ENCODE measurements around the gene RERGL.

- TF ChIP-seq, protein P1, sequence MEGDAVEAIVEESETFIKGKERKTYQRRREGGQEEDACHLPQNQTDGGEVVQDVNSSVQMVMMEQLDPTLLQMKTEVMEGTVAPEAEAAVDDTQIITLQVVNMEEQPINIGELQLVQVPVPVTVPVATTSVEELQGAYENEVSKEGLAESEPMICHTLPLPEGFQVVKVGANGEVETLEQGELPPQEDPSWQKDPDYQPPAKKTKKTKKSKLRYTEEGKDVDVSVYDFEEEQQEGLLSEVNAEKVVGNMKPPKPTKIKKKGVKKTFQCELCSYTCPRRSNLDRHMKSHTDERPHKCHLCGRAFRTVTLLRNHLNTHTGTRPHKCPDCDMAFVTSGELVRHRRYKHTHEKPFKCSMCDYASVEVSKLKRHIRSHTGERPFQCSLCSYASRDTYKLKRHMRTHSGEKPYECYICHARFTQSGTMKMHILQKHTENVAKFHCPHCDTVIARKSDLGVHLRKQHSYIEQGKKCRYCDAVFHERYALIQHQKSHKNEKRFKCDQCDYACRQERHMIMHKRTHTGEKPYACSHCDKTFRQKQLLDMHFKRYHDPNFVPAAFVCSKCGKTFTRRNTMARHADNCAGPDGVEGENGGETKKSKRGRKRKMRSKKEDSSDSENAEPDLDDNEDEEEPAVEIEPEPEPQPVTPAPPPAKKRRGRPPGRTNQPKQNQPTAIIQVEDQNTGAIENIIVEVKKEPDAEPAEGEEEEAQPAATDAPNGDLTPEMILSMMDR (IDR thresholded peaks at IDR 0.05) = no peak
- TF ChIP-seq POLR2A (IDR thresholded peaks at IDR 0.05) = no peak
Measured at GRCh38 chr12:18072723-18073122, 17.3 kb downstream of the RERGL start.
